ENCODE measurements around the gene PDIK1L. TPM values are rescaled to one million over a fixed set of nuclear protein-coding genes. Genes with fewer than 3 reads are reported as not detected.

The PDIK1L gene
- total and polyA plus RNA-seq, 9 donors: 4.5 to 16.5 (median 10.8) TPM

DNA sequence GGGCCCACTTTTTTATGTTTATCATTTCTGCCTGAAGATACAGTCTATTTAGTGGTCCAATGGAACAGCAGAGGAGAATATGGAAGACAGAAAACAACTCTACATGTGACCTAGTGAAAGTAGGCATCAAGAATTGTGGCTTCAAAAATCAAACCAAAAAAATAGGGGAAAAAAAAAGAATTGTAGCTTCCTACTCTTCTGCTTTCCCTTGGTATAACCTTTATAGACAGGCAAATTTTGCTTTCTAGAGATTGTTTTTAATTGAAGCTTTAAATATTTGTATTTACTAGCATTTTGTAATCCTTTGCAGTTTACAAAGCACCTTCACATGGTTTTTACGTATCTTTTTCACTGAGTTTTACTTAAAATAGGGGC, 14.3 kb downstream of the PDIK1L start:
- Histone ChIP-seq H3K27ac (no peak overlapping the region), H3K36me3 (no peaks in the 10 kb centered on the region), H3K27me3 (no peaks in the 10 kb centered on the region), H3K4me1 (ENCODE audit: insufficient read depth) (no peaks in the 10 kb centered on the region), H3K9me3 (no peaks in the 10 kb centered on the region), H3K4me3 (no peak overlapping the region)
- no peak for DNase-seq
- intact Hi-C loops (cut with DNase I): no loop called here
- WGBS, 3 donors: 61 to 66% (median 63%) methylated on average over 1 of the region's 1 CpG
- TF ChIP-seq CTCF (IDR thresholded peaks at IDR 0.05) (no peak), EP300 (IDR thresholded peaks at IDR 0.05) (no peak), POLR2A (IDR thresholded peaks at IDR 0.05) (no peak)

GRCh38 chr1:26126321-26127084, 14.9 kb downstream of the PDIK1L start:
- no peak overlapping the region for H3K4me3 ChIP-seq
- intact Hi-C loops (cut with DNase I): no loop called here
- WGBS, 3 donors: 72 to 75% (median 73%) methylated on average over 9 of the region's 9 CpGs
- H3K4me1 ChIP-seq (ENCODE audit: insufficient read depth): no peaks in the 10 kb centered on the region
- no peaks in the 10 kb centered on the region for H3K36me3 ChIP-seq
- no peak overlapping the region for H3K27ac ChIP-seq
- H3K9me3 ChIP-seq: no peaks in the 10 kb centered on the region
- TF ChIP-seq EP300 (IDR thresholded peaks at IDR 0.05): no peak
- TF ChIP-seq POLR2A (IDR thresholded peaks at IDR 0.05): no peak
- no peak for TF ChIP-seq CTCF (IDR thresholded peaks at IDR 0.05)
- DNase-seq: no peak
- H3K27me3 ChIP-seq: no peaks in the 10 kb centered on the region

- no peaks in the 10 kb centered on the region for H3K36me3 ChIP-seq
- no peaks in the 10 kb centered on the region for H3K27me3 ChIP-seq
- H3K4me3 ChIP-seq: no peak overlapping the region
- intact Hi-C loops (cut with DNase I): no loop called here
- no peak for TF ChIP-seq CTCF (IDR thresholded peaks at IDR 0.05)
- no peak for TF ChIP-seq EP300 (IDR thresholded peaks at IDR 0.05)
- no peak for TF ChIP-seq POLR2A (IDR thresholded peaks at IDR 0.05)
- H3K4me1 ChIP-seq (ENCODE audit: insufficient read depth): no peaks in the 10 kb centered on the region
- WGBS, 3 donors: 33 to 45% (median 34%) methylated on average over 13 of the region's 13 CpGs
- H3K9me3 ChIP-seq: no peaks in the 10 kb centered on the region
- DNase-seq: no peak
- no peak overlapping the region for H3K27ac ChIP-seq
Observed at GRCh38 chr1:26127235-26128163, 15.9 kb downstream of the PDIK1L start.

DNA sequence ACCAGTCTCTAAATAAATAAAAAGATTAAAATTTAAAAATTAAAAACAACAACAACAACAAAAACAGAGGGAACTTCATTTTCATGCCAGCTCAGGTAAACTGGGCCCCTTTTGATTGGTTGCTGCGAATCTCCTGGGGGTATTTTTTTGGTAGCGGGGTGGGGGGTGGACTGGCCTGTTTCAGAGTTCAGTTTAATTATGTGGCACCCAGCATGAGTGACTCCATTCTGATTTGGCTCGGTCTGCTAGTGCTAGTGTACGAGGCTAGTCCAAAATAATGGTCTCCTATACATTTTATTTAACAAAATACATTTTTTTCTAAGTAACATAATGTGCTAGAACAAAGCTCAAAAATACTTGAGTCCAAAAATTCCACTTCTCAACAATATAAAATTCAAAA, 18.2 kb downstream of the PDIK1L start:
- Histone ChIP-seq H3K36me3 (no peaks in the 10 kb centered on the region), H3K4me1 (ENCODE audit: insufficient read depth) (no peaks in the 10 kb centered on the region), H3K4me3 (no peak overlapping the region), H3K27me3 (no peaks in the 10 kb centered on the region), H3K27ac (no peak overlapping the region), H3K9me3 (no peaks in the 10 kb centered on the region)
- no peak for DNase-seq
- 90 to 96% (median 92%) methylated on average over 4 of the region's 4 CpGs for whole genome bisulfite sequencing, 3 donors
- TF ChIP-seq EP300 (IDR thresholded peaks at IDR 0.05) (no peak), CTCF (IDR thresholded peaks at IDR 0.05) (no peak), POLR2A (IDR thresholded peaks at IDR 0.05) (no peak)
- intact Hi-C loops (cut with DNase I): no loop called here
